HepG2 (cell line): ENCODE measurements around the gene KRT1. TPM values are rescaled to one million over a fixed set of nuclear protein-coding genes. Genes with fewer than 3 reads are reported as not detected.

Source experiments
- ATAC-seq: fragments of 200-7000 bp; cut with Tn5 transposase; 3 replicates; pipeline ENCODE4 v1.9.1; 2020; ENCODE audit warnings: mild to moderate bottlenecking, moderate library complexity
- BruUV-seq: library from RNA; stranded (reverse); fragments of 400-500 nt; replicated peaks from 2 replicates; lab custom pipeline; 2021; lab: Mats Ljungman, UMichigan
- CTCF ChIA-PET: fragments of 300-600 bp; formaldehyde crosslinking; extraction: SDS; loops from one replicate; lab custom pipeline; 2021; ENCODE audit warnings: low total read pairs, inconsistent platforms, low intra/inter-chr PET ratio; lab: Yijun Ruan, JAX
- POLR2A ChIA-PET: fragments of 350-600 bp; sonication (Branson Sonifier 250); formaldehyde crosslinking; loops from one replicate; lab custom pipeline; 2020; ENCODE audit warnings: antibody characterized with exemption, inconsistent platforms; lab: Yijun Ruan, JAX
- DNase-seq: peaks from one replicate; pipeline ENCODE4 v3.0.0-alpha.2; 2015; ENCODE audit warnings: low spot score
- FAIRE-seq: peaks from 3 replicates; lab custom pipeline; 2011; peaks lifted over from hg19 to GRCh38; lab: Jason Lieb, UNC
- H2AFZ ChIP-seq: one replicate; pipeline ENCODE4 v1.6.1; 2011; ENCODE audit warnings: low read length, inconsistent platforms
- H3K27ac ChIP-seq: fragments of 300-600 bp; 3 replicates; pipeline ENCODE4 v1.8.0; 2011; ENCODE audit warnings: mixed run types, mild to moderate bottlenecking, mixed read lengths, low read length, inconsistent platforms; ENCODE audit not compliant: insufficient read depth; ENCODE audit errors: extremely low read length
- H3K27me3 ChIP-seq, 2 experiments: fragments of 200-600 bp in 1 of 2; 2 replicates in 1 of 2; 3 replicates in 1 of 2; pipeline versions ENCODE4 v1.6.0 to v1.8.0; 2011; ENCODE audit warnings: low read length in 2 of 2, mild to moderate bottlenecking in 2 of 2, moderate library complexity in 2 of 2, inconsistent platforms in 1 of 2; ENCODE audit not compliant: insufficient read depth in 2 of 2, control insufficient read depth in 1 of 2
- H3K36me3 ChIP-seq, 2 experiments: fragments of 200-600 bp in 1 of 2; replicated peaks in 1 of 2; 2 replicates in 1 of 2; 3 replicates in 1 of 2; pipeline versions ENCODE4 v1.5.1 to v1.8.0; 2011; ENCODE audit warnings: low read length in 2 of 2, inconsistent platforms in 1 of 2; ENCODE audit not compliant: insufficient read depth in 2 of 2, control insufficient read depth in 1 of 2
- H3K4me1 ChIP-seq: 2 replicates; pipeline ENCODE4 v1.5.1; 2012; ENCODE audit warnings: low read length, inconsistent platforms; ENCODE audit not compliant: insufficient read depth
- H3K4me2 ChIP-seq: 2 replicates; pipeline ENCODE4 v1.6.0; 2011; ENCODE audit warnings: low read depth, low read length, inconsistent platforms
- H3K4me3 ChIP-seq, 3 experiments: fragments of 200-600 bp in 1 of 3; sonication (generic), shearing (Covaris generic) in 1 of 3; replicated peaks in 1 of 3; 2 replicates each; pipeline ENCODE4 v1.5.1; 2011 to 2016; ENCODE audit warnings: low read length in 3 of 3, inconsistent platforms in 2 of 3, low read depth in 2 of 3, mild to moderate bottlenecking in 2 of 3, control low read depth in 1 of 3, mixed read lengths in 1 of 3; ENCODE audit not compliant: insufficient read depth in 1 of 3
- H3K79me2 ChIP-seq: one replicate; pipeline ENCODE4 v1.6.1; 2011; ENCODE audit warnings: low read length, inconsistent platforms; ENCODE audit not compliant: insufficient read depth
- H3K9ac ChIP-seq: 2 replicates; pipeline ENCODE4 v1.6.0; 2011; ENCODE audit warnings: mild to moderate bottlenecking, low read depth, low read length, inconsistent platforms; ENCODE audit not compliant: insufficient read depth
- H3K9me3 ChIP-seq: 2 replicates; pipeline ENCODE4 v1.5.1; 2012; ENCODE audit warnings: mild to moderate bottlenecking, low read length
- H4K20me1 ChIP-seq: 2 replicates; pipeline ENCODE4 v1.6.0; 2011; ENCODE audit warnings: inconsistent platforms, mild to moderate bottlenecking, low read length, moderate library complexity; ENCODE audit not compliant: insufficient read depth
- HMG20A ChIP-seq: IDR thresholded peaks from 2 replicates; pipeline ENCODE4 v1.6.1; 2016; ENCODE audit warnings: borderline replicate concordance
- NFYC ChIP-seq: IDR thresholded peaks from 2 replicates; pipeline ENCODE4 v1.6.1; 2016; ENCODE audit warnings: missing genetic modification reagents, missing compliant biosample characterization
- RFX3 ChIP-seq: IDR thresholded peaks from 2 replicates; pipeline ENCODE4 v1.6.1; 2016; ENCODE audit warnings: missing biosample characterization, missing genetic modification reagents
- XBP1 ChIP-seq: sonication (generic); formaldehyde crosslinking; IDR thresholded peaks from 2 replicates; pipeline ENCODE4 v1.5.0; 2020; ENCODE audit warnings: missing genetic modification reagents
- ZNF138 ChIP-seq: sonication (generic); formaldehyde crosslinking; IDR thresholded peaks from 2 replicates; pipeline ENCODE4 v1.5.0; 2020; ENCODE audit warnings: mild to moderate bottlenecking, low read depth, missing genetic modification reagents
- ZNF644 ChIP-seq: IDR thresholded peaks from 2 replicates; pipeline ENCODE4 v1.6.1; 2016; ENCODE audit warnings: low read depth
- ZSCAN31 ChIP-seq: sonication (generic); formaldehyde crosslinking; IDR thresholded peaks from 2 replicates; pipeline ENCODE4 v1.5.0; 2020; ENCODE audit warnings: low read depth, mild to moderate bottlenecking, missing genetic modification reagents
- WGBS: methylation state at CpG from one replicate; pipeline ENCODE4 v1.1.6; 2017; ENCODE audit warnings: low lambda C conversion rate; 5-methylcytosine and 5-hydroxymethylcytosine counted together
- in situ Hi-C: cut with HindIII; loops from 2 replicates; pipeline ENCODE4 v1.10.0; 2017; ENCODE audit warnings: low pct_unique_long_range_greater_than_20kb; ENCODE audit not compliant: extremely low pct_ligation_motif_present
- intact Hi-C: fragments of 100-400 bp; cut with micrococcal nuclease; formaldehyde crosslinking; loops from one replicate; pipeline ENCODE4 v1.10.0; 2022; ENCODE audit not compliant: unreplicated experiment
- polyA plus RNA-seq, 8 experiments: library from polyadenylated mRNA; depleted of rRNA in 3 of 8; stranded (reverse) in 7 of 8; unstranded in 1 of 8; fragments of >200 nt; fragmentation: Illumina TruSeq in 4 of 8; extraction: Trizol in 4 of 8; gene quantifications; 2 replicates each; pipeline versions ENCODE4 v1.2.1 to v1.2.3, GENCODE V29; 2011 to 2016; ENCODE audit warnings: low read depth in 4 of 8, missing spikeins in 1 of 8, mixed read lengths in 1 of 8; ENCODE audit not compliant: insufficient read depth in 1 of 8
- total RNA-seq, 5 experiments: library from RNA; depleted of rRNA; stranded (reverse); fragments of >200 nt; fragmentation: Illumina TruSeq; extraction: Trizol; gene quantifications; 2 replicates each; pipeline ENCODE4 v1.2.3, GENCODE V29; 2016; ENCODE audit warnings: low read depth in 1 of 5
- TF ChIP-seq, protein P1 (sequence below): sonication (generic); formaldehyde crosslinking; IDR thresholded peaks from 2 replicates; pipeline ENCODE4 v1.5.0; 2020; ENCODE audit warnings: missing genetic modification reagents
- TF ChIP-seq, protein P2 (sequence below): sonication (generic); formaldehyde crosslinking; IDR thresholded peaks from 2 replicates; pipeline ENCODE4 v1.5.0; 2020; ENCODE audit warnings: mild to moderate bottlenecking, missing genetic modification reagents, moderate library complexity
- TF ChIP-seq, protein P3 (sequence below): sonication (generic); formaldehyde crosslinking; IDR thresholded peaks from 2 replicates; pipeline ENCODE4 v1.8.0; 2022; ENCODE audit warnings: mild to moderate bottlenecking, missing genetic modification reagents
- TF ChIP-seq, protein P4 (sequence below): IDR thresholded peaks from 2 replicates; pipeline ENCODE4 v1.6.1; 2016; ENCODE audit warnings: missing biosample characterization, missing genetic modification reagents, low read depth
- TF ChIP-seq, protein P5 (sequence below): sonication (generic); formaldehyde crosslinking; IDR thresholded peaks from 2 replicates; pipeline ENCODE4 v1.5.0; 2020; ENCODE audit warnings: missing genetic modification reagents, mild to moderate bottlenecking, borderline replicate concordance

KRT1 gene
- total and polyA plus RNA-seq, 2 of the 13 experiments (the other 11 are each of a cell fraction or from before 2014, with no cell fraction given) = not detected

- H2AFZ ChIP-seq = no peak overlapping the region
- H3K4me2 ChIP-seq = no peak overlapping the region
- in situ Hi-C loops (no loop called here), intact Hi-C loops (no loop called here)
- H3K36me3 ChIP-seq = no peaks in the 10 kb centered on the region
- H3K9ac ChIP-seq = no peak overlapping the region
- TF ChIP-seq, protein P1, sequence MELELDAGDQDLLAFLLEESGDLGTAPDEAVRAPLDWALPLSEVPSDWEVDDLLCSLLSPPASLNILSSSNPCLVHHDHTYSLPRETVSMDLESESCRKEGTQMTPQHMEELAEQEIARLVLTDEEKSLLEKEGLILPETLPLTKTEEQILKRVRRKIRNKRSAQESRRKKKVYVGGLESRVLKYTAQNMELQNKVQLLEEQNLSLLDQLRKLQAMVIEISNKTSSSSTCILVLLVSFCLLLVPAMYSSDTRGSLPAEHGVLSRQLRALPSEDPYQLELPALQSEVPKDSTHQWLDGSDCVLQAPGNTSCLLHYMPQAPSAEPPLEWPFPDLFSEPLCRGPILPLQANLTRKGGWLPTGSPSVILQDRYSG (CRISPR knock-in tag) = no peak
- TF ChIP-seq XBP1 (CRISPR knock-in tag) = no peak
- no peak for TF ChIP-seq ZNF138 (CRISPR knock-in tag)
- TF ChIP-seq, protein P2, sequence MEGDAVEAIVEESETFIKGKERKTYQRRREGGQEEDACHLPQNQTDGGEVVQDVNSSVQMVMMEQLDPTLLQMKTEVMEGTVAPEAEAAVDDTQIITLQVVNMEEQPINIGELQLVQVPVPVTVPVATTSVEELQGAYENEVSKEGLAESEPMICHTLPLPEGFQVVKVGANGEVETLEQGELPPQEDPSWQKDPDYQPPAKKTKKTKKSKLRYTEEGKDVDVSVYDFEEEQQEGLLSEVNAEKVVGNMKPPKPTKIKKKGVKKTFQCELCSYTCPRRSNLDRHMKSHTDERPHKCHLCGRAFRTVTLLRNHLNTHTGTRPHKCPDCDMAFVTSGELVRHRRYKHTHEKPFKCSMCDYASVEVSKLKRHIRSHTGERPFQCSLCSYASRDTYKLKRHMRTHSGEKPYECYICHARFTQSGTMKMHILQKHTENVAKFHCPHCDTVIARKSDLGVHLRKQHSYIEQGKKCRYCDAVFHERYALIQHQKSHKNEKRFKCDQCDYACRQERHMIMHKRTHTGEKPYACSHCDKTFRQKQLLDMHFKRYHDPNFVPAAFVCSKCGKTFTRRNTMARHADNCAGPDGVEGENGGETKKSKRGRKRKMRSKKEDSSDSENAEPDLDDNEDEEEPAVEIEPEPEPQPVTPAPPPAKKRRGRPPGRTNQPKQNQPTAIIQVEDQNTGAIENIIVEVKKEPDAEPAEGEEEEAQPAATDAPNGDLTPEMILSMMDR (CRISPR knock-in tag) = 0 out of 2 replicates have a peak, but pooled peaks have one; percentile 3
- no peak for FAIRE-seq
- no peak overlapping the region for H3K4me3 ChIP-seq
- no peak for ATAC-seq
- ChIA-PET POLR2A (no interaction called here), CTCF (no interaction called here)
- no peaks in the 10 kb centered on the region for H3K9me3 ChIP-seq
- DNase-seq = no peak
- H3K27me3 ChIP-seq = no peaks in the 10 kb centered on the region; a peak in 2 of 5 replicates
- BruUV-seq = no TSS peak
- H3K79me2 ChIP-seq = no peaks in the 10 kb centered on the region
- H3K4me1 ChIP-seq = no peaks in the 10 kb centered on the region
- H3K27ac ChIP-seq = no peak overlapping the region
- no peaks in the 10 kb centered on the region for H4K20me1 ChIP-seq
- WGBS = 8% methylated on average over 4 of the region's 9 CpGs
Observed at GRCh38 chr12:52667509-52667908, 12.7 kb downstream of the KRT1 start.

GRCh38 chr12:52666471-52666870, 13.7 kb downstream of the KRT1 start:
- WGBS = 2% methylated on average over 3 of the region's 3 CpGs
- DNase-seq (no peak), ATAC-seq (no peak), FAIRE-seq (no peak)
- peaks cover 0 to 5% of the 10 kb centered on the region in 2 experiments; a peak in 2 of 5 replicates for H3K27me3 ChIP-seq
- in situ Hi-C loops = no loop called here
- H4K20me1 ChIP-seq = no peaks in the 10 kb centered on the region
- no TSS peak for BruUV-seq
- CTCF ChIA-PET = no interaction called here
- H3K9ac ChIP-seq = no peak overlapping the region
- intact Hi-C loops = no loop called here
- H3K4me1 ChIP-seq = no peaks in the 10 kb centered on the region
- H3K36me3 ChIP-seq = no peaks in the 10 kb centered on the region
- POLR2A ChIA-PET = no interaction called here
- no peak overlapping the region for H2AFZ ChIP-seq
- H3K4me2 ChIP-seq = no peak overlapping the region
- H3K9me3 ChIP-seq = no peaks in the 10 kb centered on the region
- H3K27ac ChIP-seq = no peak overlapping the region
- no peaks in the 10 kb centered on the region for H3K79me2 ChIP-seq
- no peak overlapping the region for H3K4me3 ChIP-seq
- TF ChIP-seq, protein P3, sequence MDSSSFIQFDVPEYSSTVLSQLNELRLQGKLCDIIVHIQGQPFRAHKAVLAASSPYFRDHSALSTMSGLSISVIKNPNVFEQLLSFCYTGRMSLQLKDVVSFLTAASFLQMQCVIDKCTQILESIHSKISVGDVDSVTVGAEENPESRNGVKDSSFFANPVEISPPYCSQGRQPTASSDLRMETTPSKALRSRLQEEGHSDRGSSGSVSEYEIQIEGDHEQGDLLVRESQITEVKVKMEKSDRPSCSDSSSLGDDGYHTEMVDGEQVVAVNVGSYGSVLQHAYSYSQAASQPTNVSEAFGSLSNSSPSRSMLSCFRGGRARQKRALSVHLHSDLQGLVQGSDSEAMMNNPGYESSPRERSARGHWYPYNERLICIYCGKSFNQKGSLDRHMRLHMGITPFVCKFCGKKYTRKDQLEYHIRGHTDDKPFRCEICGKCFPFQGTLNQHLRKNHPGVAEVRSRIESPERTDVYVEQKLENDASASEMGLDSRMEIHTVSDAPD (CRISPR knock-in tag) = no peak
- TF ChIP-seq, protein P4, sequence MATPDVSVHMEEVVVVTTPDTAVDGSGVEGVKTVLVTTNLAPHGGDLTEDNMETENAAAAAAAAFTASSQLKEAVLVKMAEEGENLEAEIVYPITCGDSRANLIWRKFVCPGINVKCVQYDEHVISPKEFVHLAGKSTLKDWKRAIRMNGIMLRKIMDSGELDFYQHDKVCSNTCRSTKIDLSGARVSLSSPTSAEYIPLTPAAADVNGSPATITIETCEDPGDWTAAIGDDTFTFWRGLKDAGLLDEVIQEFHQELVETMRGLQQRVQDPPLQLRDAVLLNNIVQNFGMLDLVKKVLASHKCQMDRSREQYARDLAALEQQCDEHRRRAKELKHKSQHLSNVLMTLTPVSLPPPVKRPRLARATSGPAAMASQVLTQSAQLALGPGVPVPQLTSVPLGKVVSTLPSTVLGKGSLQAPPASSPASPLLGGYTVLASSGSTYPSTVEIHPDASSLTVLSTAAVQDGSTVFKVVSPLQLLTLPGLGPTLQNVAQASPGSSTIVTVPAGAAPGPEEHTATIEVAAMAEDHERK (CRISPR knock-in tag) = no peak
- no peak for TF ChIP-seq ZNF644 (CRISPR knock-in tag)
- no peak for TF ChIP-seq RFX3 (CRISPR knock-in tag)
- no peak for TF ChIP-seq ZSCAN31 (CRISPR knock-in tag)
- no peak for TF ChIP-seq HMG20A (CRISPR knock-in tag)
- TF ChIP-seq, protein P5, sequence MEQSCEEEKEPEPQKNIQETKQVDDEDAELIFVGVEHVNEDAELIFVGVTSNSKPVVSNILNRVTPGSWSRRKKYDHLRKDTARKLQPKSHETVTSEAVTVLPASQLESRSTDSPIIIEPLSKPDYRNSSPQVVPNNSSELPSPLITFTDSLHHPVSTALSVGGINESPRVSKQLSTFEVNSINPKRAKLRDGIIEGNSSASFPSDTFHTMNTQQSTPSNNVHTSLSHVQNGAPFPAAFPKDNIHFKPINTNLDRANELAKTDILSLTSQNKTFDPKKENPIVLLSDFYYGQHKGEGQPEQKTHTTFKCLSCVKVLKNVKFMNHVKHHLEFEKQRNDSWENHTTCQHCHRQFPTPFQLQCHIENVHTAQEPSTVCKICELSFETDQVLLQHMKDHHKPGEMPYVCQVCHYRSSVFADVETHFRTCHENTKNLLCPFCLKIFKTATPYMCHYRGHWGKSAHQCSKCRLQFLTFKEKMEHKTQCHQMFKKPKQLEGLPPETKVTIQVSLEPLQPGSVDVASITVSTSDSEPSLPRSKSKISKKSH (CRISPR knock-in tag) = no peak
- TF ChIP-seq NFYC (CRISPR knock-in tag) = no peak
